Stimulated activated CD8-positive, alpha-beta memory T cell treated with anti-CD3 and anti-CD28 coated beads, Interleukin-15, amount 100 ng/mL, for 1 hour (primary cell): ENCODE results near the gene HIVEP3.
"Not testable (repeated sequence)": the region's sequence is repeated elsewhere in the genome, so short reads cannot be mapped to it uniquely, and the experiment has no call there.

Experiments
- DNase-seq: peaks from one replicate; pipeline ENCODE4 v3.0.0-alpha.2; 2020; ENCODE audit warnings: low read depth

The HIVEP3 gene

DNA sequence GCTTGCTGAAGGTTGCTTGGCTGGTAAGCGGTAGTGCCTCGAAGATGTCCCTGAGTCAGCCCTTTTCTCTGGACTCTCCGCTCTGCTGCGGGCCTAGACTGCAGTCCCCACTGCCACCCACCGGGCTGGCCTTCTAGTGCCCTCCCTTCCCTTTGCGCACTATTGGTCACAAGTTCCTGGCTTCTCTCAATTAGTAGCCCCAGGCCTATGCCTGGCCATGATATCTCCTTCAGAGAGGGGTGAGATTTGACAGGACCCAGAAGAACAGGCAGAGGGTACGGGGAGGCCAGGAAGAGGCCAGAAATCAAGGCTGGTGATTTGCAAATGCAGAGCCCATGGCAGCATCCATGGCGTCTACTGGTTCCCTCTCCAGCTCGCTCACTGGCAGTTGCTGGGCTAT, 207.7 kb downstream of the HIVEP3 start:
- no peak for DNase-seq

DNA sequence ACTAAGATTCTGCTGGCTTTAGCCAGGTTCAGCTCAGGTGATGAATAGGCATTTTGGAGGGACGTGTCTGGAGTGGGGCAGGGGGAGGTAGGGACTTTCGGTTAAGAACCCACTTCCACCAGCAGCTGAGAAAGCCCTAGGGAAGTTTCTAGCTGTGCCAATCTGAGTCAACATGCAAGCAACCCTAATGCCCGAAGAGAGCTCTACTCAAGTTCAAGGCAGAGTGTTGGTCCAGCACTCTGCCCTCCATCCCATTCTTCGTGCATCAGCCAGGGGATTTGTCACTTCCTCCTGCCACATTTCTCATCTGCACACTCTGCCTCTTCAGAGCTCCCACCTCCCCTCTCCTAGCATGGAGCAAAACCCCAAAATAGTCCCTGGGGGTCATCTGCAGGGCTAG, 208.8 kb downstream of the HIVEP3 start:
- DNase-seq, result no peak

DNA sequence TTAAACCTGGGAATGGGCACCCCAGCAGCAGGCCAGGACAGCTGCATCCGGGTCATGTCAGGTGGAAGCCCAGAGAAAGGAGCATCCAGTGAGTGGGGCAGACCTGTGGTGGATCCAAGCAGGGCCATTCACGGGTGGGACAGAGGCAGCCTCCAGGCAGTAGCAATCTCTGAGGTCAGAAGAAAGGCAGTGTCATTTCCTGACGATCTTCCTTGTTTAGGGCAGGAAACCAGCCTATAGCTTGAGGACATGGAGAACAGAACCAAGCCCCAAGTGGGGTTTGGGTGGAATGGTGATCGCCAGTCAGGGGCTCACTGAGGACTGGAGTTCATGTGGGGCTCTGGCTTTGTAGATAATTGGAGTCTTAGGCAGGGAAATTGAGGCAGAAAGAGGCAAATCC, 209.4 kb downstream of the HIVEP3 start:
- DNase-seq, result no peak

DNA sequence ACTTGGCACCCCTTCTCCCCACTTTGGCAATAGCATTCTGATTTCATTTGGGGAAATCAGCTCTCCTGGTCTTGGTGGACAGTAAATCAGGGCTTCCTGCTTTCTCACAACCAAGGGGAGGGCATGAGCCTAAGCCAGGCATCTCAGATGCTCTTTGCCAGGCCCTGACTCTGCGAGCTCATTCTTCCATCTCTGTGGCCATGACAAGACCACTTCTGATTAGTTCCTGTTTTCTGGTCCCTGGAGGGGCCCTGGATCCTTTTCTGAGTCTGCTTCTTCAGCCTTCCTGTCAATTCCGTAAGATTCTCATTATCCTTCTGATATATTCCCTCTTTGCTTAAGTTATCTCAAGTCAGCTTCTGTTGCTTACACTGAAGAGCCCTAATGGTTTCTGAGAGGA, 210.4 kb downstream of the HIVEP3 start:
- no peak for DNase-seq

DNA sequence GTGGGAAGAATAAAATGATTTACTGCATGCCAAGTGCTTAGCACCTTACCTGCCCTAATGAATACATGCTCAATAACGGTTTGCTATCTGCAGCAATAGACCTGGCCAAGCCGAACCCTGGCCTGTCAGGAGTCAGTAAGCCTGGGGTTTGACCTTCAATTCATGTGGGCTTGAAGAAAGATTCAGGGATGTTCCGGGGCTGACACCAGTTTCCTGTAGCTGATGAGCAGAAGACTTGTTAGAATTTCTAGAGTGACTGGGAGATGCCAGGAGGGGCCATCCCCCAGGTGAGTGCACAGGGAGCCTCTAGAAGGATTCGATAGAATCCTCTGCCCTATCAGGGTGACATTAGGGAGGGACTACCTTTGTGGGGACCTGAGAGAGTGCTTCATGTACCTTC, 210.9 kb downstream of the HIVEP3 start:
- DNase-seq, result no peak

DNA sequence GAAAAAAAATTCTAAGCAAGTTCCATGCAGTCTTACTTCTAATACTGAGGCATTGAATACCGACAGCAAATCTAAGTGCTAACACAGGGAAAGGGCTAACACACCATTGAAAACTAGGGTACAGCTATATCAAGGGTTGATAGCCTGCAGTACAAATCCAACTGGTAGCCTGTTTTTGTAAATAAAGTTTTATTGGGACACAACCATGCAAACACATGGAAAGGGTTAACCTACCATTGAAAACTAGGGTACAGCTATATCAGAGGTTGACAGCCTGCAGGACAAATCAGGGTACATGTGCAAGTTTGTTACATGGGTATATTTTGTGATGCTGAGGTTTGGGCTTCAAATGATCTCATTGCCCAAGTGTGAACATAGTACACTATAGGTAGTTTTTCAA, 212.9 kb downstream of the HIVEP3 start:
- no peak for DNase-seq

DNA sequence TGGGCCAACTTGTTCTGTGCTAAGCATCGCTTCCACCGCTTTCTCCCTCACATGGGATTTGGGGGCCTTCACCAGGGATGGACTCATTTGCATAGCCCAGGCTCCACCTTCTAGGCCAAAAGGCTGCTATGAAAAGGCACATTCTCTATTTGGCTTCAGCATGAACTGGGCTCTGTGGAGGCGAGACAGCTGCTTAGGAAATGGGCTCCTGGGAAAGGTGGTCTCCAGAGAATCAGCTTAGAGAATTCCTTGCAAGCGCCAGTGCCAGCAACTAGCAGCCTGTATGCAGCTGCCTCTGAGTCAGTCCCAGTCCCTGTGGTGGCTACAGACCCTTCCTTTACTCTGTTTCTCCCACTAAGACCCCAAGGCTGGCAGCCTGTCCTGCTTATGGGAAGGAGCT, 214.5 kb downstream of the HIVEP3 start:
- no peak for DNase-seq

DNA sequence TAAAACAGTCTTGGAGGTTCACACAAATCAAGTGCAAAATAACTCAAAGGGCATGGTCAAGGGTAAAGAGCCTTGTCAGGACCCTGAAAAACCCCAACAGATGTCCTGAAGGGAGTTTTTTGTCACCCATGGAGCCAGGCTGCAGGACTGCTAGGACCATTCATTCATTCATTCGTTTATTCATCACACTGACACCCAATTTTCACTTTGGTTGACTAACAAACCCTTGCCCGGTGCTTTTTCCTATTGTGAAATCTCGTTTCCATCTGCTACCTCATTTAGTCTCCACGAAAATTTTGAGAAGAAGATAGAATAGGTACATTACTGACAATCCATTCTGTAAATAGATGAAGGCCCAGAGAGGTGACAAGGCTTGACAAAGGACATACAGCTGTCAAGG, 216.0 kb downstream of the HIVEP3 start:
- DNase-seq, result no peak

DNA sequence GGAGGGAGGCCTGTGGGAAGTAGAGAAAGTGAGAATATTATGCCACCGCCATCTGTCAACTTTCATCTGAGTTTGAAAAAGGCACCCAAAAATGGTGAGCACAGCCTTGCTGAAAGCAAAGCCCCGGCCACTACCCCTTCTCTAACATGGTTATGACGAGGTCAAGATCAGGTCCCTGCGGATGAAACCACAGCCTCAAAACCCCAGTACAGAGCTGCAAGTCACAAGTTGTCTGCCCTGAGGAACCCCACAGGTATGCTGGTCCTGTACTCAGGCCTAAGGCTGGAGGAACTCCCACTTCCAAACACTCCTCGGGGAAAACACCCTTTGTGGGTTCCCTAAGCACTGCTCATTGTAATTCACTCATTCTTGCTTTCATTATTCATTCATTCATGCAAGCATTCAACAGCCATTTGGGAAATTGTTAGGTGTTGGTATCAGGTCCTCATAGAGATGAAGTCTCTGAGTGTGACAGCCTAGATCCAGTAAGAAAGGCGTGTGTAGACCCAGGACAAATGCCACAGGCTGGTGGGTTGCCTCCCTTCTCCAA, 217.7 kb downstream of the HIVEP3 start:
- DNase-seq, result no peak

DNA sequence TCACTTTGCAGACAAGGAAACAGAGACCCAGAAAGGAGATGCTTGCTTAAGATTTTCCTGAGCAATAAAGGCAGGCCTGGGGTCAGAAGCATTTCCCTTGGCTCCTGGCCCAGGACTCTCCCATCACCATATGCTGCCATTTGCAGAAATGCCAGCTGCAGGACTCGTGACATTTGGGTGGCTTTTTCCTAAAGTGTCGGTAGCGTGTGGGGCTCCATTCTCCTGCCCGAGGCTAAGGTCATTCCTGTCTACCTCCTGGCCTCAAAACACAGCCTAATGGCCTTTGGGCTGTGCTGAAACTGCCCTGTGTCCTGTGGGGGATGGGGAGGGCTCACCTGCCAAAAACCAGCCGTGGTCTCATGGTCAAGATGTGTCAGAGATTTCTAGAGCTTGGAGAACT, 218.1 kb downstream of the HIVEP3 start:
- DNase-seq, result no peak

DNA sequence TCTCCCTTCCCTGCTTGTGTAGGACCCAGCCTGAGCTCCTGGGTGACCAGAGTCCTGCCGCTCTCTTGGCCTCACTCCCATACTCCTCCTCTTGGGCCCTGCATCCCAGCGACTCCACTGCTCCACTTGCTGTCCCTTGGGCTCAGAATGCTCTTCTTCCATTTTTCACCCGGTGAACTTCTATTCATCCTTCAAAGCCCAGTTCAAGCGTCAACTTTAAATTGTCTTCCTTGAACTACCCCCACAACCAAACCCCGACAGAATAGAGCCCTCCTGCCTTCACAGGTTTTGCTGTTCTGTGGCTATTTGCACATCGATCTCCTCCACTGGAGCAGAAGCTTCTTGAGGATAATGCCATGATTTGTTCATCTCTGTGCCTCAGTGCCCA, 218.9 kb downstream of the HIVEP3 start:
- no peak for DNase-seq

DNA sequence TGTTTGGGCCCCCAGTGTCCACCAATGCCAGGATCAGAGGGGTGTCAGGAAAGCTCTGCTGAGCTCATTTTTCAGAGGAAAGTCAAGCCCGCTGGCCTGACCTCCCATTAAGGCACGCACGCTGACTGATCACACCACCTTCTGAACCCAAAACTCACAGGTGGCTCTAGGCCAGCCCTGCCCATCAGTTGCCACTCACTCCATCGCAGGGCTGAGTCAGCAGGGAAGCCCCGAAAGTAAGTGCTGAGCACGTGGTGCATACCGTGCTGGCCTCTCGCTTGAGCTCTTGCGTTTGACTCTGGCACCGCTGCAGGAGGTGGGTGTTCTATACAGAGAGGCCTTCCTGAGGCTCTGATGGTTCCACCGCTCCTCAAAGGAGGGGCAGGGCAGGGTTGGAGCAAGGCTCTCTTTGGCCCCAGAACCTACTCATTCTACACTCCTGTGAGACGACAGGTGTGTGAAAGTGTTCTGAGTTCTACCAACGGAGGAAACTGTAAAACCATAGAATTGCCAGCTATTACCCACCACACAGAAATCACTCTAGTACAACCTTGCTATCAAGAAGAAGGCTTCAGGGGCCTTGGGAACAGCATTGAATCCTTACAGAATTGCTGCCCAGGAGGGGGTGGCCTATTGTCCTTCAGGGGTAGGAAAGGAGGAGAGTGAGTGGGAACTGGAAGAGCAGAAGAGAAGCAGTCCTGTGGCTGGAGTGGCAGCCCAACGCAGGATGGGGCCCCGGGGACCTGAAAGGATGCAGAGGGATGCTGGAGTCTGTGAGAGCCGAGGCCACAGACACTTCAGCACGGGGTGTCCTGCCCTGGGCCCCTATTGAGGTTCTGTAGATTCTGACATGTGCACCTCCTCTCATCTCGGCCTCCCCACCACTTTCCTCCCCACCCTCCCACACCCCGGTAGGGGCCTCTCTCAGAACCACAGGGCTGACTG, 219.5 kb downstream of the HIVEP3 start:
- no peak for DNase-seq

DNA sequence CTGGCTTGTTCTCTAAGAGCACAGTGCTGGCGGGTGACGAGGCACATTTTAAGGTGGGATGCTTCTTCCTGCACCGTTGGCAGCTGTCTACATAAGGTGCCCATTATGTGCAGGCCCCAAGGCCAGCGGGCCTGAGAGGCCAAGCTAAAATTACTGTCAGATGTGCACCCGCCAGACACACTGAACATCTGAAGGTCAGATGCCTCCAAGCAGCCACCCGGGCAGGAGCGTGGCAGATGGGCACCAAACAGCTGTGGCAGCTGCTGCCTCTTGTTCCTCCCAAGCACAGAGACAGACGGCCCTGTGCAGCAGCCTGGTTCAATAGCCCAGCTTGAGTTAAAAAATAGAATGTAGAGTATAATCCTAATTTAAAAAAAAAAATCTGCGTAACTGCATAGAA, 222.3 kb downstream of the HIVEP3 start:
- DNase-seq, result no peak

DNA sequence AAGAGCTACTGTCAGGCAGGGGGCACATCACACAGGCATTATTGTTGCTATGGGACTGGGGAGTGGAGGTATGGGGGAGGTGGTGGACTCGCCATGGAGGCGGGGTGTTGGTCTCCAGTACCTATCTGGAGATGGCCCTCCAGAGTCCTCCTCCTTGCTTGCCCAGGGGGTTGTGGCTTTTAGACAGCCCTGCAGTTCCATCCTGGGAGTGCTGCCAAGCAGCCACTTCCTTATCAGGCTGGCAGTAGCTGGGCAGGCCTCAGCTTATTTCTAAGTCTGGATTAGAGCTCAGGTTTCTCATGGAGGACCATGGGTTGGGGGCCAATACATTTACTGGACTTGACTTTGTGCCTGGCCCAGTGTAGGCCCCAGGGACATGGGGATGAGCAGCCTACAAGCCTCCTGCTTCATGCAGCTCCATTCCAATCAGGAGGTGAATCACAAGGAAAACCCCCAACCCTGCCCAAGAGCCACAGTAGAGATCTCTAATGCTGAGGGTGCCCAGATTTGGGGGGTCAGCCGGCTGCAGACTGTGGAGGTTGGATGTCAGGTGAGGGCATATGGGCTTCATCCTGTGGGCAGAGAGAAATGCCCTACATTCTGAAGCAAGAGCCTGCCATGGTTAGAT, 223.5 kb downstream of the HIVEP3 start:
- DNase-seq, result no peak

DNA sequence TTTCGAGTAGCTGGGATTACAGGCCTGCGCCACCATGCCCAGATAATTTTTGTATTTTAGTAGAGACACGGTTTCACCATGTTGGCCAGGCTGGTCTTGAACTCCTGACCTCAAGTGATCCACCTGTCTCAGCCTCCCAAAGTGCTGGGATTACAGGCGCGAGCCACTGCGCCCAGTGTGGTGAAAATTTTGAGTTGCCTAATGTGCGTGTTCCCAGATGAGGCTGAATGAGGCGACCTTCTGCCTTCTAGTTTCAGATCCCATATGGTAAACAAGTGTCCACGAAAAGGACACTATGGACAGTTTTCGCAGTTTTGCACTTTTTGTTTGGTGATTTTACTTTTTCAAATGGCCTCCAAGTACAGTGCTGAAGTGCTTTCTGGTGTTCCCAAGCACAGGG, 226.8 kb downstream of the HIVEP3 start:
- not testable (repeated sequence) for DNase-seq

DNA sequence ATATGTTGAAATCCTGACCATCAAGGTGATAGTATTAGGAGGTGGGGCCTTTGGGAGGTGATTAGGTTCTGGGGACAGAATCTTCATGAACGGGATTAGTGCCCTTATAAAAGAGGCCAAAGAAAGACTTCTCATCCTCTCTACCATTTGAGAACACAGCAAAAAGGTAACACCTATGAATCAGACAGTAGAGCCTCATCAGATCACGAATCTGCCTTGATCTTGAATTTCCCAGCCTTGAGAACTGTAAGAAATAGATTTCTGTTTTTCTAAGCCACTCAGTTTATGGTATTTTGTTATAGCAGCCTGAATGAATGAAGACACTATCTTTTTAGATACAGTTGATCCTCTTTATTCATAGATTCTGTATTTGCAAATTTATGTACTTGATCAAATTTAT, 227.3 kb downstream of the HIVEP3 start:
- no peak for DNase-seq

DNA sequence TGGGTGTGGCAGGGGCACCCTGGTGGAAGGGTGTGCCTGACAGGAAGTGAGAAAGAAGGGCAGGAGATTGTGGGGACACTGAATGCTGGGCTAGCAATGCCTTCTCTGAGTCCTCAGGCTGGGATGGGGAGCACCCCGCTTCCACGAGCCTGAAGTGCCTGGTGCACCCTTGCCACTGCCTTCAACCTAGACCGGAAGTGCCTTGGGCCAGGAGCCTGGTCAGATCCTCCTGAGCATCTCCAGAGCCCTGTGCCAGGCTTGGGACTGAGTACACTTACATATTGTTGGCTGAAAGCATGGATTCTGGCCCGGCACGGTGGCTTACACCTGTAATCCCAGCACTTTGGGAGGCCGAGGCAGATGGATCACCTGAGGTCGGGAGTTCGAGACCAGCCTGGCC, 228.4 kb downstream of the HIVEP3 start:
- DNase-seq, result no peak

DNA sequence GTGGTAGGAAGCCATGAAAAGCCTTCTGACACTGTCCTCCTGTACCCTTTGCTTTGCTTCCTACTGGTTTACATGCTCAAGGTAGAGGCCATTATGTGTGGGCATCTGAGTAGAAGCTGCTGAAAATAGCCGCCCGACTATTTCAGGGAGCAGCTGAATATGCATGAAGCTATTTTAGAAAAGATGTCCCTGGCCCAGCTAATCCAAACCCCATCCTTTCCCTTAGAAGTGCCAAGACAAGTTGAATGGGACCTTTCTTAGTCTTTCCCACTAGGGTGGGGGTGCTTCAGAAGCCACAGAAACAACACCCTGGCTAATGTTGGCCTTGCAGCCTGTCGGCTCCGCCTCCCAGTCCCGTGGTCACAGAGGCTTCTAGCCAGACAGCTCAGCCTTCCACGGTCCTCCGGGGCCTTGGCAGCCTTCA, 229.2 kb downstream of the HIVEP3 start:
- no peak for DNase-seq

DNA sequence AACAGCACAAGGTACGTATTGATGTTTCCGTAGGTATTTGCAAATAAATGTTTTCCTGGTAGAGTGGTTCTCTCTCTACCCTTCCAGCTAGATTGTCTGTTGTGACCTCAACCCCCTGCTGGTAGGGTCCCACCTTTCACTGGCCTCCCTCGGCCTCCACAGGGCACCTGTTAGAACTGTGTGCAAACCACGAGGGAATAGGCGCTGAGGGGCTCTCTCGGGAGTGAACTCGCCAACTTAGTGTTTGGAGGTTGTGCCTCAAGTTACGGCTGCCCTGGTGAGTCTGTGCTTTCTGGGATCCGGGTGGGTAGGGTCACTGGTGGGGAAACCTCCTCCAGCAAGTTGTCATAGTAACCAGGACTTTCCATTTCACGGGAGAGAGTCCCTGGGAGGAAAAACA, 229.6 kb downstream of the HIVEP3 start:
- no peak for DNase-seq

DNA sequence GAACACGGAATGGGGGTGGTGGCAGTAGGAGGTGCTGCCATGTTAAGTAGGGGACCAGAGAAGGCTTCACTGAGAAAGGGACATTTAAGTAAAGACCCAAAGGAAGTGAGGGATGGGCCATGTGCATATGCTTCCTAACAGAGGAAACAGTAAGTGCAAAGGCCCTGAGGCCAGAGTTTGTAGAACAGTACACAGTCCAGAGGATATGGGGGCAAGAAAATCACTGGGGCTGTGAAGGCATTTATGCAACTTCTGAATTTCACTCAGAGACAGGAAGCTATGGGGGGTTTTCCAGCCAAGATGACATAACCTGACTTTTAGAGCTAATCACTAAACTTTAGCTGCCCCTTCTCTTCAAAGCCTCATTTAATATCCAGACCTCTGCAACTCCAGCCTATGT, 231.7 kb downstream of the HIVEP3 start:
- DNase-seq, result no peak

DNA sequence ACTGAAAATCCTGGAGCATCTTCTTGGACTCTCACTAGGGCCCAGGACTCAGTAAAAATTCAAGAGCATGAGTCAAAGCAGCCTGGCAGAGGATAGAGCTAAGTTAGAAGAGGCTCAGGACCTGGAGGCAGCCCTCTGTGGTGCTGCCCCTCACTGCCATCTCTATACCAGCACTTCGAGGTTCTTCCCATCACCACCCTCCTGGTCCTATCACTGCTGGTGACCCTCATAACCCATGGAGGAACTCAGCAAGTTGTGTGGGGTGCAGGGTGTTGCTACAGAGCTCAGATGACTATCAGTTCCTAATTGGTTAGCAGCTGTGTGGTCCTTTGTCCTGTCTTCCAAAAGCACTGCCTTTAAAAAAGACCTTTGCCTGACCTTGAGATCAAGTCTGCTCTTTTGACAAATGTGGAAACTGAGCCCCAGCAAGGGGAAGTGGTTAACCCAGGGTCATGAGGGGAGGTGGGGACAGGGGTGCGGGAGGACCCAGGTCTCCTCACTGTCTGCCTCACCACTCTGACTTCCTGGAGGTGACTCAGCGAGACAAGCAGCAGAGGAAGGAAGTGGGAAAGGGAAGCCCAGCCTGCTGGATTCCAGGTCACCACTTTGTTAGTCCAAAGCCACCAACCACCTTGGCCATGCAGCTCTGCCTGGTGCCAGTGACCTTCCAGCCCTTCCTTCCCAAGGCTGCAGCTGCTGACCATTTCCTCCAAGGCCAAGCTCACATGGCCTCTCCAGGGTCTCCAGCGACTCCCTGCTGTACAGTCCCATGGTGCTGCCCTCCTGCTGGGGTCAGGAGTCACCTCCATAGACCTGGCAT, 234.8 kb downstream of the HIVEP3 start:
- DNase-seq, result no peak

DNA sequence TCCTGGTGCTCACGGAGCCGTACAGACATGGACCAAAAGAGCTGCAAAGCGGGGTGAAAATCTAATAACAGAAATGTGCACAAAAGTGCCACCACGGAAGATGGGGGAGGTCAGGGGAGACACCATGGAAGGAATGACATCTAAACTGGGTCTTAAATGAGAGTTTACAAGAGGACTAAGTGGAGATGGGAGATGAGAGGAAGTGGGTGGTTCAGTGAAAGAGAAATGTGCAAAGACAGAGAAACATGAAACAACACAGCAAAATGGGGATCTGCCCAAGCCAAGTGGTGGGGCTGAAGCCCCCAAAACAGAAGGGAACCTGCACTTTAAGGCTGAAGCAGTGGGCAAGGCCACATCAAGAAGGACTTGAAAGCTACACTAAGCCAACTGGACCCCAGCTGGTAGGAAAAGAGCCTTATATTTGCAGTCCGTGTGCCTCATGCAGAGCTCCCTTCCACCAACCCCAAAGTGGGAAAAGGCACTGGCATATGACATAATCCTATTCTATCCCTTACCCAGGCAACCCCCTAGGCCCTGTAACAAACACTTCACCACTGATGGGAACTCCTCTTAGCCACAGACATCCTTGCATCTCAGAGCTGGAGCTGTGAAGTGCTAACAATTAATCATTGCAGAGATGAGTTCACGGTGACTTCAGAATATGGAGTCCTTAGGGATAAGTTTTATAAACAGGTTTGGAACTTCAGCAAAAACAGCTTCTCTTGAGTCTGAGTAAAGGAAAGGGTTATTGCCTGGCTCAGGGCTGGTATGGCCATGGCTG, 235.7 kb downstream of the HIVEP3 start:
- no peak for DNase-seq
